Erythroblast (primary cell): ENCODE results near the gene CTBP2.

Experiments used
- GATA1 ChIP-seq: IDR thresholded peaks from 2 replicates; pipeline ENCODE4 v1.6.1; 2011; ENCODE audit warnings: low read depth, mild to moderate bottlenecking, control low read depth, low read length, moderate library complexity
- POLR2A ChIP-seq: IDR thresholded peaks from 2 replicates; pipeline ENCODE4 v1.6.1; 2011; ENCODE audit warnings: mild to moderate bottlenecking, low read length

DNA sequence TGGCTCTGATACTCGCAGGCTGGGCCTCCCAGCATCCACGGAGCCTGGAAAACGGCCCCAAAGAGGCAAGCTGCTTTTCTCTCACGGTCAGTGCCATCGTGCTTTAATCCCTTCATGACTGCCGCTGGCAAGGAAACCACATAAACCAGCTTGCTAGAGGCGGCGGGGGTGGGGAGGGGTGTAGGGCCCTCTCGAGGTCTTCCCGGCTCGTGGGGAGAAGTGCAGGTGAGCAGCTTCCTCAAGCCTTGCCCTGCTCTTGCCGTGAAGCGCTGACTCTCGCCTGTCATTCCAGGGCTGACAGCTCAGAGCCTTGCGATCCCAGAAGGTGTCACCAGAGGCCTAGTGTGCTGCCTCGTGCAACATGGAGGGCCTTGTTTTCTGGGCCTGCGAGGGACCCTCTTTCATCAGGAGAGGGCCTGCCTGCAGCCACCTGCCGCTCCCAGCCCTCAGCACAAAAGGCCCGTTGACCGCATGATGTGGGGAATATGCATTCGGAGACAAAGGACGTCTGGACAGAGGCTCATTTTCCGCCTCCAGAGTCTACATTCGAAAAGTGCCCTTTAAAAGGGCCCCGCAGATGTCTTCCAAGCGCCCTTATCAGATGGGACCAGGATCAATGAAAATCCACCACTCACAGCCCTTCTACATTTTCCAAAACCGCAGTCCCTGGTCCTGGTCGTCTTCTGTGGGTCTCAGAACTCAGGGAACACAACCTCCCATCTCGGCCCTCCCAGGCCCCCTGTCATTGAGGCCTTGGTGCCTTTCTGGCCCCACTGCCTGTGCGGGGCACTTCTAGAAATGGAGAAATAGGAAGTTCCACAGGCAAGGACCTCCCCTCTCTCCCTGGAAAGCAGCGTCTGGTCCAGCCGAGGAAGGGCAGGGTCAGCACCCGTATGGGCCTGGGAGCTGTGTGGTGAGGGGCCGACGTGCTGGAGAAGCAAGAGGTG, 159.7 kb downstream of the CTBP2 start:
- TF ChIP-seq GATA1 = no peak
- TF ChIP-seq POLR2A = no peak
